ENCODE data around the gene SLCO2A1. TPM values are rescaled to one million over a fixed set of nuclear protein-coding genes. Genes with fewer than 3 reads are reported as not detected.

The SLCO2A1 gene
- total and polyA plus RNA-seq, 2 experiments from 2014 or later: 0.22 to 4.8 TPM

- H3K4me3 ChIP-seq: no peak overlapping the region
- H2AFZ ChIP-seq: no peak overlapping the region
- H4K20me1 ChIP-seq (ENCODE audit: insufficient read depth): no peaks in the 10 kb centered on the region
- H3K79me2 ChIP-seq (ENCODE audit: insufficient read depth): no peaks in the 10 kb centered on the region
- no peaks in the 10 kb centered on the region for H3K27me3 ChIP-seq (replicated peaks; ENCODE audit: insufficient read depth)
- no peaks in the 10 kb centered on the region for H3K9me3 ChIP-seq (ENCODE audit: low read depth)
- no peak overlapping the region for H3K27ac ChIP-seq
- H3K4me2 ChIP-seq (ENCODE audit: unreplicated experiment): no peak overlapping the region
- H3K9ac ChIP-seq: no peak overlapping the region
- no peaks in the 10 kb centered on the region for H3K9me2 ChIP-seq (ENCODE audit: insufficient read depth)
- no peak for DNase-seq
- H3K36me3 ChIP-seq (ENCODE audit: low read depth): no peaks in the 10 kb centered on the region
- in situ Hi-C loops (cut with MboI): loop anchor here (10.0 to 25.0 kb wide), 2 partner anchors 260 to 553 kb away; partner anchors contain the start of genes ANAPC13 and CEP63
- H3K4me1 ChIP-seq (ENCODE audit: insufficient read depth): peaks cover 6% of the 10 kb centered on the region
- TF ChIP-seq EZH2 (IDR thresholded peaks at IDR 0.05; ENCODE audit: insufficient read depth, poor library complexity, severe bottlenecking): no peak
- no peak for TF ChIP-seq EZH2phosphoT487 (IDR thresholded peaks at IDR 0.05; ENCODE audit: insufficient read depth, low read depth)
- WGBS, 2 experiments (ENCODE audit: low coverage in 1 of 2, low lambda C conversion rate in 2 of 2, missing lambda C conversion rate in 2 of 2): 88 to 94% methylated on average over 10 of the region's 10 CpGs
- H3F3A ChIP-seq (ENCODE audit: insufficient read depth): no peaks in the 10 kb centered on the region
Observed at GRCh38 chr3:133934073-133934970, 95.4 kb downstream of the SLCO2A1 start.

DNA sequence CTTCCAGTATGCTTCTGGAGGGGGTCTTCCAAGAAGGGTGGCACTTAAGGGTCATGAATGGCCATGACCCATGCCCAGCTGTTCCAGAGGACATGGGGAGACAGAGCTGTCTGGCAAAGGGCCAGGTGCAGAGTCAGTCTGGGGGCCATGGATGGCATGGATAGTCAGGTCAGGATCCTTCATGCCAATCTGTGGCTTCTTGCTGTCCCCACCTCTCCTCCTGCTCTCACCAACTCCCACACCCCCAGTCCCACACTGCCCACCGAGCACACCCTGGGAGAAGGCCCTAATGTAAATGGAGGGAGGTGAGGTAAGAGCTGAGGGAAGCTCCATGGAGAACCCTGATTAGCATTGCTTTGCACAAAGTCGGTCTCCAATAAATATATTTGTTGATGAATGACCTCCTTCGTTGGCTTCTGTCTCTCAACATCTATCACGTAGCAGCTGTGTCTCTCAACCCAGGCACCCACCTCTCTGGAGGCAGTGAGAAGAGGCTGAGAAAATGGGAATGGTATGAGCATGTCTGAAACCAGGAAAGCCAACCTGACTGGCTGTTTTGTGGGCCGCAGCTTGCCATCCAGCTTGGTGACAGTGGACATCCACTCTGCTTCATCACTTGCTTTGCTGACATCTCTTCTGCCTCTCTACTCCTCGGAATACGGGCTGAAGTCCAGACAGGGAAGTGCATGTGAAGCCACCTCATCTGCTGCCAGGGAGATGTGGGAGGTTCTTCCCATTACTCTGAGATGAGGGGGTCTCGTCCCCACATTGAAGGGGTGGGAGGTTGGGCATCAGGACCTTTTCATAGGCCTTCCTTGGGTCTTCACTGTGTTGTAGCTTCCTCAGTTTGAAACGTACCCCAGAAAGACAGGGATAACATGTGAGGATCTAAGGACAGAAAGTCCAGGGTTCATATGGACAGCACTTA, 96.4 kb downstream of the SLCO2A1 start:
- in situ Hi-C loops (cut with MboI): loop anchor here (10.0 to 25.0 kb wide), 2 partner anchors 261 to 554 kb away; partner anchors contain the start of genes ANAPC13 and CEP63
- DNase-seq: no peak

GRCh38 chr3:133932009-133932408, 97.7 kb downstream of the SLCO2A1 start:
- Histone ChIP-seq H3K27me3 (replicated peaks; ENCODE audit: insufficient read depth) (no peaks in the 10 kb centered on the region), H3K9me3 (ENCODE audit: low read depth) (no peaks in the 10 kb centered on the region), H3K79me2 (ENCODE audit: insufficient read depth) (no peaks in the 10 kb centered on the region), H3K4me3 (no peak overlapping the region), H3K4me1 (ENCODE audit: insufficient read depth) (0 out of 2 replicates have a peak, but pooled peaks cover 2% of the 10 kb centered on the region), H4K20me1 (ENCODE audit: insufficient read depth) (no peaks in the 10 kb centered on the region), H3K36me3 (ENCODE audit: low read depth) (no peaks in the 10 kb centered on the region), H2AFZ (no peak overlapping the region), H3K9me2 (ENCODE audit: insufficient read depth) (no peaks in the 10 kb centered on the region), H3K27ac (no peak overlapping the region), H3K9ac (no peak overlapping the region), H3K4me2 (ENCODE audit: unreplicated experiment) (no peak overlapping the region), H3F3A (ENCODE audit: insufficient read depth) (no peaks in the 10 kb centered on the region)
- in situ Hi-C loops (cut with MboI): loop anchor here (10.0 to 25.0 kb wide), 2 partner anchors 263 to 555 kb away; partner anchors contain the start of genes ANAPC13 and CEP63
- WGBS, 2 experiments (ENCODE audit: low coverage in 1 of 2, low lambda C conversion rate in 2 of 2, missing lambda C conversion rate in 2 of 2): 98% methylated on average over 6 of the region's 6 CpGs
- DNase-seq: no peak
- TF ChIP-seq EZH2 (IDR thresholded peaks at IDR 0.05; ENCODE audit: insufficient read depth, poor library complexity, severe bottlenecking): no peak
- no peak for TF ChIP-seq EZH2phosphoT487 (IDR thresholded peaks at IDR 0.05; ENCODE audit: insufficient read depth, low read depth)

More for the DNA sequence above, 96.4 kb downstream of the SLCO2A1 start:
- no peak overlapping the region for H3K9ac ChIP-seq
- H3K4me2 ChIP-seq (ENCODE audit: unreplicated experiment): no peak overlapping the region
- WGBS, 2 experiments (ENCODE audit: low coverage in 1 of 2, low lambda C conversion rate in 2 of 2, missing lambda C conversion rate in 2 of 2): 83 to 90% methylated on average over 9 of the region's 9 CpGs
- no peak overlapping the region for H3K4me3 ChIP-seq
- H2AFZ ChIP-seq: no peak overlapping the region
- no peaks in the 10 kb centered on the region for H3K36me3 ChIP-seq (ENCODE audit: low read depth)
- TF ChIP-seq EZH2phosphoT487 (IDR thresholded peaks at IDR 0.05; ENCODE audit: insufficient read depth, low read depth) (no peak), EZH2 (IDR thresholded peaks at IDR 0.05; ENCODE audit: insufficient read depth, poor library complexity, severe bottlenecking) (no peak)
- H3K9me3 ChIP-seq (ENCODE audit: low read depth): no peaks in the 10 kb centered on the region
- no peaks in the 10 kb centered on the region for H3K27me3 ChIP-seq (replicated peaks; ENCODE audit: insufficient read depth)
- no peaks in the 10 kb centered on the region for H3F3A ChIP-seq (ENCODE audit: insufficient read depth)
- H3K9me2 ChIP-seq (ENCODE audit: insufficient read depth): no peaks in the 10 kb centered on the region
- no peaks in the 10 kb centered on the region for H3K79me2 ChIP-seq (ENCODE audit: insufficient read depth)
- no peak overlapping the region for H3K27ac ChIP-seq
- H3K4me1 ChIP-seq (ENCODE audit: insufficient read depth): peaks cover 6% of the 10 kb centered on the region
- H4K20me1 ChIP-seq (ENCODE audit: insufficient read depth): no peaks in the 10 kb centered on the region

DNA sequence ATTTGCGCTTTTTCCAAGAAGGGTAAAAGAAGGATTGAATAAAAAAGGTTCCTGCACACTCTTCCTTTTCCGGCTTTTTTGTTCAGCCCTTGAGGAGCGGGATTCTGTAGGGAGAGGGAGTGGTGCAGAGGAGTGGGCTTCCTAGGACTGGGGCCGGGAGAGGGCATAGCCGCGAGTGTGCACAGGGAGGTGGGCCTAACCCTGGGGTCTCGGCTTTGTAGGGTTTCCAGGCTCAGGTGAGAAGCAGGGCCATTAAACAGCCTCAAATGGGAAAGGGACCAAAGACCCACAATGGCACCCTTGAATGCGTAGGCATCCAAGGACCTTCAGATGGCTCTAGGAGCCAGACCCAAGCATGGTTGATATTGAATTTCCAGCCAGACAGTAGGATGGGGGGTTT, 98.6 kb downstream of the SLCO2A1 start:
- Histone ChIP-seq H4K20me1 (ENCODE audit: insufficient read depth) (no peaks in the 10 kb centered on the region), H3K4me2 (ENCODE audit: unreplicated experiment) (no peak overlapping the region), H3K27ac (no peak overlapping the region), H3K9ac (no peak overlapping the region), H3K9me3 (ENCODE audit: low read depth) (no peaks in the 10 kb centered on the region), H3K9me2 (ENCODE audit: insufficient read depth) (no peaks in the 10 kb centered on the region), H3K79me2 (ENCODE audit: insufficient read depth) (no peaks in the 10 kb centered on the region), H3F3A (ENCODE audit: insufficient read depth) (no peaks in the 10 kb centered on the region), H2AFZ (no peak overlapping the region), H3K27me3 (replicated peaks; ENCODE audit: insufficient read depth) (no peaks in the 10 kb centered on the region), H3K4me1 (ENCODE audit: insufficient read depth) (0 out of 2 replicates have a peak, but pooled peaks cover 2% of the 10 kb centered on the region), H3K36me3 (ENCODE audit: low read depth) (no peaks in the 10 kb centered on the region), H3K4me3 (no peak overlapping the region)
- TF ChIP-seq EZH2phosphoT487 (IDR thresholded peaks at IDR 0.05; ENCODE audit: insufficient read depth, low read depth) (no peak), EZH2 (IDR thresholded peaks at IDR 0.05; ENCODE audit: insufficient read depth, poor library complexity, severe bottlenecking) (no peak)
- WGBS, 2 experiments (ENCODE audit: low coverage in 1 of 2, low lambda C conversion rate in 2 of 2, missing lambda C conversion rate in 2 of 2): 91 to 95% methylated on average over 8 of the region's 8 CpGs
- in situ Hi-C loops (cut with MboI): loop anchor here (10.0 to 25.0 kb wide), 2 partner anchors 264 to 556 kb away; partner anchors contain the start of genes ANAPC13 and CEP63
- DNase-seq: no peak

Measured in GM23248 (cell line).